ENCODE measurements around the gene UBLCP1.

GRCh38 chr5:159309689-159310433 lies 46.8 kb downstream of the UBLCP1 start:
- TF ChIP-seq CTCF (IDR thresholded peaks at IDR 0.05) (no peak), POLR2A (IDR thresholded peaks at IDR 0.05) (no peak)

All from testis (tissue), 2 donors.